Right renal cortex interstitium (tissue), 3 donors: Measurements from ENCODE around the gene WDR37. TPM values are rescaled to one million over a fixed set of nuclear protein-coding genes. Genes with fewer than 3 reads are reported as not detected.
"Not testable (repeated sequence)": the region's sequence is repeated elsewhere in the genome, so short reads cannot be mapped to it uniquely, and the experiment has no call there.

Experiments used
- DNase-seq, 3 donors: peaks; one replicate each; pipeline ENCODE4 v3.0.0-alpha.2; 2013; ENCODE audit warnings: low read depth in 3 of 3, low spot score in 2 of 3
- polyA plus RNA-seq, 3 donors: library from polyadenylated mRNA; unstranded; fragments of 120-200 nt; gene quantifications; one replicate each; pipeline ENCODE4 v1.2.1, GENCODE V29; 2013; ENCODE audit not compliant: insufficient read length in 3 of 3

WDR37 gene
- polyA plus RNA-seq, 3 donors = 15.1 to 15.7 (median 15.2) TPM

DNA sequence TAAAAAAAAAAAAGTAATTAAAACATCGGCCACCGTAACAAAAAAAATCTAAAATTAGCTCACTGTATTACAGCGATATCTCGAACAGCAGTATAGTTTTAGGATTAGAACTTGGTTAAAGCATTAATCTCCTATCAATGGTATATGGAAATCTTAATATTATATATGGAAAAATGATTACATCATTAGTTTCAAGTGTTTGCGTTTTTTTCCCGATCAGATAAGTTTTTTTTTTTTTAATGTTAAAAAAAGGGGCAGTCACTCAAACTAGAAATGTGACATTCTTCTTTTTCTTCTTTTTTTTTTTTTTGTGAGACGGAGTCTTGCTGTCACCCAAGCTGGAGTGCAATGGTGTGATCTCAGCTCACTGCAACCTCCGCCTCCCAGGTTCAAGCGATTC lies 14.7 kb upstream of the WDR37 start:
- no peak for DNase-seq

DNA sequence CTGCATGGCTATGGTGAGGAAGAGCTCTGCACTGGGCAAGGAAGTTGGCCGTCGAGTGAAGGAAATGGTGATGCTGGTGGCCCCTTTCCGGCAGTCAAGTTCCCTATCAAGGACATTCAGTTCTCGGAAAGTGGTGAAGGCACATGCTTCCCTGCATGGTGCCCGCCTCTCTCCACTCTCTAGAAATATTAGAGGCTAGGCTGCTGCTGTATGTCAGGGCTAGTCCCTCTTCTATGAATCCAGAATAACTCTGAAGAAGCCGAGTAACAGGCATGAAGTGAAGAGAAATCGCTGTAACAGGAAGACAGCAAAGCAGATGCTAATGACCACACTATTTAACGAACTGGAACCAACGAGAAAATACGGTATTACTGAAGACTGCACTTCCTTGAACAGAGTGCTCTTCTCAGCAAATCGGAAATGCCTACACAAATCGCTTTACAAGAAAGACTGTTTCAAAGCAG lies 12.6 kb upstream of the WDR37 start:
- no peak for DNase-seq

DNA sequence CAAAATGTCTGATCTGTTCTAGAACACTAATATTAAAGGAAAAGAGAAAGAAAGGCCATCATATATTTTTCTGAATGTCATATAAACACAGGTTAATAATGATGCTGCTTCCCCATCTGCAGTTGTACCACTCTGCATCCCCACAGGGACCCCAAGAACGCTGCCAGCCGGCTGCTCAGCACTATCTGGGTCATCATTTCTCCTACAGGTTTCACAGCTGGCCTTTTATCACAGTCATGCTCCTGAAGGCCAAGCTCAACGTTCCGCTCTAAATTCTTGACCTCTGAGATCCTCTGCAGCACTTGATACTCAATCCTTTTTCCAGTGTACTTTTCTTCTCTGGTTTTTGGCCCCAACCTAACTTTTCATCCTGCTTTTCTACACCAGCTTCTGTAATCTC lies 12.0 kb upstream of the WDR37 start:
- no peak for DNase-seq

DNA sequence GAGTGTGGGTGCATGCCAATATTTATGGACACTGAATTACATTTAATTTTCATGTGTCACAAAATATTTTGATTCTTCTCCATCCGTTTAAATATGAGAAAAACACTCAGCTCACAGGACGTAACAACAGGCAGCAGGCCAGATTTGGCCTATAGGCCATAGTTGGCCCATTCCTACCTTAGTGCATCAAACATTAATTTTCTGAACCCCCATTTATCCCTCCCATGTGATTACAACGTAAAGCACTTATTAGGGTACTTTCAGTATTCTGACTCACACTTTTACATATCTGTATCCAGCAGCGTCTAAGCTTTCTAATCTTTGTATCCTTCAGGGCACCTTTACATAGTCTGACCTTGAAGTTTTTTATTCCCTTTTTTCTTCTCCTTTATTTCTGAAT lies 11.2 kb upstream of the WDR37 start:
- DNase-seq = no peak

DNA sequence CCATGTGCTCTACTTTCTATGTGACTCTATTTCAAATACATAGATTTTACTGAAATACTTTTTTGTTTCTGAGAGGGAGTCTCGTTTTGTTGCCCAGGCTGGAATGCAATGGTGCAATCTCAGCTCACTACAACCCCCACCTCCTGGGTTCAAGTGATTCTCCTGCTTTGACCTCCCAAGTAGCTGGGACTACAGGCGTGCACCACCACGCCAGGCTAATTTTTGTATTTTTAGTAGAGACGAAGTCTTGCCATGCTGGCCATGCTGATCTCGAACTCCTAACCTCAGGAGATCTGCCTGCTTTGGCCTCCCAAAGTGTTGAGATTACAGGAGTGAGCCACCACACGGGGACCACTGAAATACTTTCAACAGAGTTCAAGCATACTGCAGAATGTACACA lies 10.8 kb upstream of the WDR37 start:
- no peak for DNase-seq

DNA sequence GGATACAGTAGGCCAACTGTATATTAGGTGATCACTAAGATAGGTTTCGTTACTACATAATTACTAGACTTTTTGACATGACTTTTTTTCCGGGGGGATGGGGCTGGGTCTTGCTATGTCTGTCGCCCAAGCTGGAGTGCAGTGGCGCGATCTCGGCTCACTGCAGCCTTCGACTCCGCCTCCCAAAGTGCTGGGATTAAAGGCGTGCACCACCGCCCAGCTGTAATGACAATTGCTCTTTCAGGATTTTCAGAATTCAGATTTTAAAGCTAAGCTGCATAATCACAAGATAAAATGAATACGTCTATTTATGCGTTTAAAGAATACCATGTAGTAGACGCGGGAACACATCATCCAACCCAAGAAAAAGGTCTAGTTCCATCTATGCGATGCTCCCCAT lies 8.2 kb upstream of the WDR37 start:
- no peak for DNase-seq

DNA sequence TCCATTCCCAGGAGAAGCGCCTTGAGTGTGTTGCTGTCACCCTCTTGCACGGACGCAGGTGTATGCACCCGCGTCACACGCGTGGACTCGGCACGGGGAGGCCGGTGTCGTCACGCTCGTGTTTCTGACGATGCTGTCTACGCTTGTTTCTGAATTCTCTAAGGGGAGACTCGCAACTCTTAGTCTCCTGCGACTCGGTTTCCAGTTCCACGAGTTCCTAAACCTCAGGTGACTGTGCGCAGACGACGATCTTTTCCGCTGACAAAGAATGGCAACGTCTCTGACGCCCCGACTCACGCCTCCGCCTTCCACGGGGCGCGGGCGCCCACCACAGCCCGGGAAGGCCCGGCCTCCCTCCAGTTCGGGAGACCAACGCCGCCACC lies 7.8 kb upstream of the WDR37 start:
- peak in 1 of 3 donors; percentile 36 for DNase-seq

DNA sequence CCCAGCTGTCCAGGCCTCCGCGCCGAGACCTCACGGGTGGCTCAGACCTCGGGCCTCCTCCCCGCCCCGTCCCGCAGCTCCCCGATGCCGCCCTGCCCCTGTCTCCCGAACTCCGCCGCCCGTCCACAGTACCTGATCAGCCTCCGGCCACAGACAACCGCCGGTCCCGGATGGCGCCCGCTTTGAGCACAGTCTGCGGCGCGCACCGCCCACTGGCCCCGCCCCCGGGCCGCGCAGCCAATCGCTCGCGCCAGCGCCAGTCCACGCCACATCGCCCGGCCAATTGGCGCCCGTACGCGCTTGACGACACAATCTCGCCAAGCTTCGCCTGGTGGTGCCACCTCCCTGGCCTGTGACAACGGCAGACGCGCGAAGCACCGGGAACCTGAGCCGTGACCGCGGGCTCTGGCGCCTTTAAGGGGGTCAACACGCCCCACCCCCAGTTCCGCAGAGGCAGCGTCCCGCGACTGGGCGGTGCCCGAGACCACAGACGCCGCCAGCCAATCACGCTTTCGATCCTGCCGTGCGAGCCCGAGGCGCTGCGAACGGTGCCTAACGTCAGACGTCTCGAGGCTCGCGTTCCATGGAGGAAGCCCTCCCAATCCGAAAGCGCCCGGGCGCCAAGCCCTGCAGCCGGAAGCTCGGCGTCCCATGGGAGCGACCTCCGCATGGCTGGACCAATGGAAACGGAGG lies 7.3 kb upstream of the WDR37 start, which contains the start of gene IDI1:
Gene IDI1, minus strand, starts transcription at position 388 of the 693 bp plus-strand sequence. Its CDS starts 116 bp downstream, at position 272.
- peak; percentile 91 to 96 (median 95) for DNase-seq

DNA sequence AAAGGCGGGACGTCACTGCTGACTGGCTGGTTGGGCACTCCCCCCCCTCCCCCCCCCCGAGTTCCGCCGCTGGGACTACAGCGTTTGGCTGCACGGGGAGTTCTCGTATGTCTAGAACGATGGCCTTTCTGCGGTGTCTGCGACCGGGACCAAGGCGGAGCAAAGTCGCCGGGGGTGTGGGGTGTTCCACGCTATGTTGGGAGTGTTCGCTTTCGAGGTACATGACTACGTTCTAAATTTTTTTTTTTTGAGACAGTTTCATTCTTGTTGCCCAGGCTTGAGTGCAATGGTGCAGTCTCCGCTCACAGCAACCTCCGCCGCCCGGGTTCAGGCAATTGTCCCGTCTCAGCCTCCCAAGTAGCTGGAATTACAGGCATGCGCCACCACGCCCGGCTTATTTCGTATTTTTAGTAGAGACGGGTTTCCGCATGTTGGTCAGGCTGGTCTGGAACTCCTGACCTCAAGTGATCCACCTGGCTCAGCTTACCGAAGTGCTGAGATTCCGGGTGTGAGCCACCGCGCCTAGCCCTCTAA lies 6.7 kb upstream of the WDR37 start:
- no peak for DNase-seq

DNA sequence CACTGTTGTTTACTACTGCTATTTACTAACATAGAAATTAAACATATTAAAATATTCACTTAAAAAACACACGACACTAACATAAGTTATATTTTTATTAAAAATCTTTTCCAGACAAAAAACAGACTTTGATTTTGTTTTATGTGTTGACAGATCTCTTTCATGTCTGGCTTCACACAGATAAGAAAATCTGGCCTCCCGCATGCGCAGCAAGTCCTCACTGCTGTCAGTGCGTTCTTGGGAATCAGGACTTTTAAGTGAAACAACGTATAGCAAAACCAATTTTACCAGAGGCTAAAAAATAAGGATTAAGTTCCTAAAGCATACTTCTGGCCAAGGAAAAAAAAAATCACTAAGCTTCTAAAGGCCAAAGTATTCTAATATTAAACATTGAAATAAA lies 6.0 kb upstream of the WDR37 start:
- DNase-seq = no peak

DNA sequence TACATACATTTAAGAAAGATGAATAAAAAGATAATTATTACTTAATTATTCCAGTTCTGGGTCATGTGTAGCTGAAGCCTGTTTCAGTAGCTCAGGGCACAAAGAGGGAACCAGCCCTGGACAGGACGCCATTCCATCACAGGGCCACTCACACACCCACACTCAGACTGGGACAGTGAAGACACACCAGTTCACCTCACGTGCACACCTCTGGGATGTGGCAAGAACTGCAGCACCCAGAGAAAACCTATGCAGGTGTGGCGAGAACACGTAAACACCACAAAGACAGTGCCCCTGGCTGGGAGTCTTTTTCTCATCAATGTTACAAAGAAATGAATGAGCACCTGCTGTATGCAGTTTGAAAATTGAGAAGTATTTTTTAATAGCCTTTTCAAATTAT lies 5.6 kb upstream of the WDR37 start:
- DNase-seq = no peak

DNA sequence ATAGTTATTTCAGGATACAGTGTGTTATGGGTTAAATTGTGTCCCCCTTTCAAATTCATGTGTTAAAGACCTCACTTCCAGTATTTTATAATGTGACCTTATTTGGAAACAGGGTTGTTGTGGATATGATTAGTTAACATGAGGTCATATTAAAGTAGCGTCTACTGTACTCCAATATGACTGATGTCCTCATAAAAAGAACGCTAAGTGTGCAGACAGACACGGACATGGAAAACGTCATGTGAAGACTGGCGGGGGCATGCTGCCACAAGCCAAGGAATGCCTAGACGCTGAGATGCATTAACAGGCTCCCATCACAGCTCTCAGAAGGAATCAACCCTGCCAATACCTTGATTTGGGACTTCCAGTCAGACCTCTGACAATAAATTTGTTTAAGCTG lies 1.5 kb upstream of the WDR37 start:
- DNase-seq = no peak

DNA sequence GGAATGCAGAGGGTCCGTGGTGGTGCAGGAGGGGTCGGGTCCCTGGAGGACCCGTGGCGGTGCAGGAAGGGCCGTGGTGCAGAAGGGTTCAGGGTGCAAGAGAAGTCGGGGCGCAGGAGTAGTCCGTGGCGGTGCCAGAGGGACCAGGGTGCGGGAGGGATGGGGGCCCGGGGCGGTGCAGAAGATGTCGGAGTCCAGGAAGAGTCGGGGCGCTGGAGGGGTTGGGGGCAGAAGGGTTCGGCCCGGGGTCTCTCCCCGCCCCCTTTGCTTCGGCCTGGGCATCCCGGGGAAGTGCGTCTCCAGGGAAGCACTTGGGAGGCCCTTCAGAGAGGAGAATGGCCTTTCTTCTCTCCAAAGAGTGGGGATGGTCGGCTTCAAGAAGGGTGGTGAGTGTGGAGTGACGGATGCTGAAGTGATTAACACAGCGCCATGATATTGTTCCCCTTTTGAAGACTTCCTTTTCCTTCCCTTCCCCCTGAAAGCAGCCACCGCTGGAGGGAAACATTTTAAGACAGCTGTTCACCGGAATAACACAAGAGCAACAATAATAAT lies 997 bp downstream of the WDR37 start:
- DNase-seq = no peak

DNA sequence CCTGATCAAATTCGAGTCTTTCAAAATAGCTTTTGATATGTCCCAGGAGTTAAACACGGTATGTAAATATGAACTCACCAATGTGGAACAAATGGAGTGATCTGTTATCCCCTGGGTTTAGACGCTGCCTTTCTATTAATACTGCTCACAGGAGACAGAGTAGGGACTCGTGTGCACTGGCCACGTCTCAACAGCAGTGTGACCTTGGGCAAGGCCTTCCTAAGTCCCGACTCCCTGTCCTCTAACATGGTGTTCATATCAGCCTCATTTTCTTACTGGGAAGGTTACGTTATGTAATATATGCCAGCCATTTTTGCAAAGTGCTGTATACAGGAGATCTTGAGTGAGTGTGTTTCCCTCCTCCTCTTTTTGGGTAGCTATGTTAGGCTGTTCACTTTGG lies 1.8 kb downstream of the WDR37 start:
- no peak for DNase-seq

DNA sequence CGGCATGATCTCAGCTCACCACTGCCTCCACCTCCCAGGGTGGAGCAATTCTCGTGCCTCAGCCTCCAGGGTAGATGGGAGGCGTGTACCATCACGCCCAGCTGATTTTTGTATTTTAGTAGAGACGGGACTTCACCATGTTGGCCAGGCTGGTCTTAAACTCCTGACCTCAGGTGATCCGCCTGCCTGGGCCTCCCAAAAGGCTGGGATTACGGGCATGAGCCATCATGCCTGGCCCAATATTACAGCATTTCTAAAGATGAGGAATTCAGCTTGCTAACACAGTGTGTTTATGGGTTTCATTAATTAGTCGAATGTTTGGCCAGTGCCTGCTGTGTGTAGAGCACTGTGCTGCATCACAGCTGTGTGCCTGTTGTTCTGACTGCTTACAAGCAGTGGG lies 3.7 kb downstream of the WDR37 start:
- DNase-seq = no peak

DNA sequence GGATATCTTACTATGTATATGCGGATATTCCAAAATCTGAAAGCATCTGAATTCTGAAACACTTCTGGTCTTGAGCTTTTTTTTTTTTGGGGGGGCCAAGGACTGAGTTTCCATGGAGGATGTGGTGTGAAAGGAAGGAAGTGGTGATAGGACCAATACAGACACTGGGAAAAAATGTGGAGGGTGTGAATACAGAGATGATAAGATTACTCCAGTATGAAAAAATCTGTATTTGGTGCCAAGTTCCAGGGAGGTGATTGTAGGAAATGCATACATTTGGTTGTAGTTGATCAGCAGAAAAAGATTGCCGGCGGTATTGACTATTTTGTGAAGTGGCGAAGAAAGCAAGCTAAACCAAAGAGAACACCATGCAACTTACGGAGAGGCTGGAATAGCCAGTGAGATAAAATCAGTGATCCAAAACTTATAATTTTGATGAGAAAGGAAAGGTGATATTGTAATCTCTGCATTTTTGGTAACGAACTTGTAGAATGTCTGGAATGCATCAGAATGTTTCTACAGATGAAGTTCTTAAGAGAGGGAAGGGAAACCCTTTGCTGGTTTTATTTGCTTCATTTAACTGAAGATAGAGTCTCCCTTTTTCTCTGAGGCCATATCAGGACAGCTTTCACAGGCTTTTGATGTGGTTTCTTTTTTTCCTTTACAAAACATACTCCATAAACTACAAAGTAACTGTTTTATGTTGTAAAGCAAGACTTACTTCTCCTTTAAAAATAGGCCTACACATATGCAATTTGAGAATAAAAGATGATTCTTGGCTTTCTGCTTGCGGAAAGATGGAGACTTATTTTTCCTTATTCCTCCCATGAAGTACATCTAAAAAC lies 6.0 kb downstream of the WDR37 start:
- DNase-seq = no peak

DNA sequence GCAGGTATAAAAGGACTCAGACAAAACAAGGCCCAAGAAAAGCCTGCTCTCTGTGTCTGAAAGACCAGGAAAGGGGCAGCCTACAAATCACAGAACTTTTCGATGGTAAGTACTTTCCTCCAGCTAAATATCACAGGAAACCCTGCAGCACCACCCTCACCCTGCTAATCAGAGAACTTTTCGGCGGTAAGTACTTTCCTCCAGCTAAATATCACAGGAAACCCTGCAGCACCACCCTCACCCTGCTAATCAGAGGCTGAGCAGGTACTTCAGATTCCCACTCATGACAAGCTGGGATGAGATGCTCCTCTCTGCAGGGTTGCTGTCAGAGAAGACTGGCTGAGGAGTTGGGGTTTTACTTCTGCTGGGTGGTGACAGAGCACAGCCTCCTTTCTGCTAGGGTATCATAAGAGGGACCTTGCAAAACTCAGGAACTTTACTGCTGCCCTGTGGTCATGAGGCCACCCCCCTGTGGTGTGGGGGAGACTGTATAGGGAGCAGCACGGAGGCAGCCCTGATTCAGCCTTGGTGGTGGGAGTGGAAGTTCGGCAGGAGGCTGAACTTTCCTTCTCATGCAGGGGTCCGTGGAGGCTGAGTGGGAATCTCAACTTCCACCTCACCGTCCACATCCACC lies 7.2 kb downstream of the WDR37 start:
- no peak for DNase-seq

DNA sequence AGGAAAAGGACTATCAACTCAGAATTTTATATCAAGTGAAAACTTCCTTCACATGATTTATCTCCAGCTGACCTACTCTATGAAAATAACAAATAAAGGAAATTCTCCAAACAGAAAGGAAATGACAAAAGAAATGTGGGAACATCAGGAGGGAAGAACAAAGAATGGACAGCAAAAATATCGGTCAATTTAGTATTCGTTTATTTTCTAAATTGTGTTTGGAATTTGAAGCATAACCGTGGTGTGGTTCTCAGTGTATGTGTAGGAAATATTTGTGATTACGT lies 8.7 kb downstream of the WDR37 start:
- DNase-seq = no peak

DNA sequence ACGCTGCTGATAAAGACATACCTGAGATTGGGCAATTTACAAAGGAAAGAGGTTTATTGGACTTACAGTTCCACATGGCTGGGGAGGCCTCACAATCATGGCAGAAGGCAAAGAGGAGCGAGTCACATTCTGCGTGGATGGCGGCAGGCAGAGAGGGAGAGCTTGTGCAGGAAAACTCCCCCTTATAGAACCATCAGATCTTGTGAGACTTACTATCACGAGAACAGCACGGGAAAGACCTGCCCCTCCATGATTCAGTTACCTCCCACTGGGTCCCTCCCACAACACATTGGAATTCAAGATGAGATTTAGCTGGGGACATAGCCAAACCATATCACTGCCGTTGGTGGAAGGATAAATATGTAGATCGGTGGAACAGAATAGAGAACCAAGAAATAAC lies 10.5 kb downstream of the WDR37 start:
- DNase-seq = not testable (repeated sequence)

DNA sequence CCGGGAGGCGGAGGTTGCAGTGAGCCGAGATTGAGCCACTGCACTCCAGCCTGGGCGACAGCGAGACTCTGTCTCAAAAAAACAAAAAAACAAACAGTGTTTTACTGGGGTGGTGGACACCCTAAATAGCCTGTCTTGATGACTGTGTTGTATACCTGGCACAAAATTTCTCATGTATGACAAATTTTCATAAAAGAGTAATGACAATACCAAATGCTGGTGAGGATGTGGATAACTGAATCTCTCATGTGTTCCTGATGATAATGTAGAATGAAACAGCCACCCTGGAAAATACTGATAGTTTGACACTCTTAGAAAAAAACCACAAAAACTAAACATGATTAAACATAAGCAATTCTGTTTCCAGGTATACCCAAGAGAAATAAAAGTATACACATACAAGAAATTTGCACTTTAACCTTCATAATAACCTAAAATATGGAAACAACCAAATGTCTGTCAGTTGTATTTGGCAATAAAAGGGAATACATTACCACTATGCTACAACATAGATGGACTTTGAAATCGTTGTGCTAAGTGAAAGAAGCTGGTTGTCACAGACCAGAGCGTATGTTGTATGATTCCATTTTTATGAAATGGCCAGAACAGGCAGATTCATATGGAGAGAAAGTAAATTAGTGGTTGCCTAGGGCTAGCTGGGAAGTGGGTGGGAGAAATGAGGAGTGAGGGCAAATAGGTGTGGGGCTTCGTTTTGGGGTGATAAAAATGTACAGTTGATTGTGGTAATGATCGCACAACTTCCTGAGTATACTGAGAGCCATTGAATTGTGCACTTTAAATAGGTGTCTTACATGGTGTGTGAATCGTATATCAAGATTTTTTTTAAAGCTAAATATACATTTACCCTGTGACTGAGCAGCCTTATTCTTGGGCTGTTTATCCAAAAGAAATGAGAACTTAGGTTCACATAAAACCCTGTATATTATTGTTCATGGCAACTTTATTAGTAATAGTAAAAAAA lies 12.5 kb downstream of the WDR37 start:
- DNase-seq = no peak
